ENCODE data around the gene NRP1.

The NRP1 gene

GRCh38 chr10:33183655-33184054 is 150.8 kb downstream of the NRP1 start:
- no peak for DNase-seq (ENCODE audit: low spot score)

- DNase-seq (ENCODE audit: low spot score): no peak
Measured at GRCh38 chr10:33180921-33181320, 153.5 kb downstream of the NRP1 start.

GRCh38 chr10:33180390-33180789 is 154.1 kb downstream of the NRP1 start:
- DNase-seq (ENCODE audit: low spot score): no peak

- DNase-seq (ENCODE audit: low spot score): no peak
Measured at GRCh38 chr10:33179067-33179466, 155.4 kb downstream of the NRP1 start.

GRCh38 chr10:33178026-33178755 is 156.3 kb downstream of the NRP1 start:
- no peak for DNase-seq (ENCODE audit: low spot score)

GRCh38 chr10:33176688-33177087 is 157.8 kb downstream of the NRP1 start:
- no peak for DNase-seq (ENCODE audit: low spot score)

GRCh38 chr10:33174674-33175434 is 159.6 kb downstream of the NRP1 start:
- DNase-seq (ENCODE audit: low spot score): no peak

GRCh38 chr10:33165911-33166310 is 168.6 kb downstream of the NRP1 start:
- no peak for DNase-seq (ENCODE audit: low spot score)

- DNase-seq (ENCODE audit: low spot score): no peak
Measured at GRCh38 chr10:33164060-33164709, 170.3 kb downstream of the NRP1 start.

GRCh38 chr10:33162248-33162575 is 172.3 kb downstream of the NRP1 start:
- DNase-seq (ENCODE audit: low spot score): no peak

GRCh38 chr10:33161550-33162247 is 172.8 kb downstream of the NRP1 start:
- DNase-seq (ENCODE audit: low spot score): no peak

- no peak for DNase-seq (ENCODE audit: low spot score)
Measured at GRCh38 chr10:33160151-33160550, 174.3 kb downstream of the NRP1 start.

- no peak for DNase-seq (ENCODE audit: low spot score)
Measured at GRCh38 chr10:33157103-33157502, 177.4 kb downstream of the NRP1 start.

GRCh38 chr10:33155720-33156638 is 178.5 kb downstream of the NRP1 start:
- peak; percentile 73 for DNase-seq (ENCODE audit: low spot score)

- DNase-seq (ENCODE audit: low spot score): no peak
Measured at GRCh38 chr10:33154590-33154989, 179.9 kb downstream of the NRP1 start.

- no peak for DNase-seq (ENCODE audit: low spot score)
Measured at GRCh38 chr10:33153968-33154327, 180.5 kb downstream of the NRP1 start.

GRCh38 chr10:33153251-33153967 is 181.1 kb downstream of the NRP1 start:
- no peak for DNase-seq (ENCODE audit: low spot score)

- no peak for DNase-seq (ENCODE audit: low spot score)
Measured at GRCh38 chr10:33152750-33153149, 181.7 kb downstream of the NRP1 start.

- no peak for DNase-seq (ENCODE audit: low spot score)
Measured at GRCh38 chr10:33152146-33152545, 182.3 kb downstream of the NRP1 start.

GRCh38 chr10:33151344-33151864 is 183.1 kb downstream of the NRP1 start:
- DNase-seq (ENCODE audit: low spot score): no peak

GRCh38 chr10:33150889-33151288 is 183.6 kb downstream of the NRP1 start:
- no peak for DNase-seq (ENCODE audit: low spot score)
